Caco-2 (cell line): ENCODE measurements around the gene KCNN1. TPM values are rescaled to one million over a fixed set of nuclear protein-coding genes. Genes with fewer than 3 reads are reported as not detected.

Experiments
- BruUV-seq: library from RNA; stranded (reverse); fragments of 400-500 nt; replicated peaks from 2 replicates; lab custom pipeline; 2021; lab: Mats Ljungman, UMichigan
- CTCF ChIA-PET: fragments of 300-600 bp; sonication (Branson Sonifier 250); formaldehyde crosslinking; loops from one replicate; lab custom pipeline; 2022; ENCODE audit warnings: antibody characterized with exemption; lab: Charles Lee
- POLR2A ChIA-PET: fragments of 300-600 bp; sonication (Branson Sonifier 250); formaldehyde crosslinking; loops from one replicate; lab custom pipeline; 2022; ENCODE audit warnings: antibody characterized with exemption; lab: Charles Lee
- DNase-seq, 2 experiments: peaks; one replicate each; pipeline versions ENCODE4 v3.0.0 to v3.0.0-alpha.2; 2020 to 2022
- H3K27me3 ChIP-seq: replicated peaks from 2 replicates; pipeline ENCODE4 v1.6.0; 2011; ENCODE audit warnings: low read length; ENCODE audit not compliant: control insufficient read depth, insufficient read depth
- H3K36me3 ChIP-seq: 2 replicates; pipeline ENCODE4 v1.5.1; 2011; ENCODE audit warnings: low read length; ENCODE audit not compliant: control insufficient read depth, insufficient read depth
- H3K4me1 ChIP-seq: fragments of 250-450 bp; sonication (Bioruptor Pico); 2 replicates; pipeline ENCODE4 v1.5.1; 2020; ENCODE audit warnings: mild to moderate bottlenecking
- H3K4me3 ChIP-seq: 2 replicates; pipeline ENCODE4 v1.5.1; 2011; ENCODE audit warnings: low read depth, mild to moderate bottlenecking, control low read depth, low read length
- H3K9me3 ChIP-seq: fragments of 250-450 bp; sonication (Bioruptor Pico); 2 replicates; pipeline ENCODE4 v1.5.1; 2020; ENCODE audit warnings: mild to moderate bottlenecking, moderate library complexity
- H3K27ac Mint-ChIP-seq: one replicate; pipeline ENCODE4 v1.8.0; 2022; ENCODE audit warnings: mixed read lengths; ENCODE audit not compliant: unreplicated experiment
- H3K27me3 Mint-ChIP-seq: one replicate; pipeline ENCODE4 v1.8.0; 2022; ENCODE audit warnings: mixed read lengths; ENCODE audit not compliant: insufficient read depth, unreplicated experiment
- H3K36me3 Mint-ChIP-seq: one replicate; pipeline ENCODE4 v1.8.0; 2022; ENCODE audit warnings: mild to moderate bottlenecking, mixed read lengths; ENCODE audit not compliant: insufficient read depth, unreplicated experiment
- H3K4me1 Mint-ChIP-seq: one replicate; pipeline ENCODE4 v1.8.0; 2022; ENCODE audit warnings: low read depth, mixed read lengths; ENCODE audit not compliant: unreplicated experiment
- H3K4me3 Mint-ChIP-seq: one replicate; pipeline ENCODE4 v1.8.0; 2022; ENCODE audit warnings: mild to moderate bottlenecking, moderate library complexity, mixed read lengths; ENCODE audit not compliant: unreplicated experiment
- H3K9me3 Mint-ChIP-seq: one replicate; pipeline ENCODE4 v1.8.0; 2022; ENCODE audit warnings: mixed read lengths; ENCODE audit not compliant: unreplicated experiment
- CTCF ChIP-seq, 2 experiments: fragments of 200-600 bp in 1 of 2; IDR thresholded peaks; 1 replicate in 1 of 2; 2 replicates in 1 of 2; pipeline versions ENCODE4 v1.5.1 to v1.8.0; 2011 to 2022; ENCODE audit warnings: antibody characterized with exemption in 1 of 2, control low read depth in 1 of 2, inconsistent platforms in 1 of 2, low read depth in 1 of 2, low read length in 1 of 2, mild to moderate bottlenecking in 1 of 2, moderate library complexity in 1 of 2; ENCODE audit not compliant: insufficient read depth in 1 of 2, severe bottlenecking in 1 of 2, unreplicated experiment in 1 of 2
- intact Hi-C: fragments of 100-400 bp; cut with micrococcal nuclease; formaldehyde crosslinking; loops from one replicate; pipeline ENCODE4 v1.10.0; 2022; ENCODE audit not compliant: unreplicated experiment
- total RNA-seq: library from RNA; stranded (reverse); gene quantifications from 2 replicates; pipeline ENCODE4 v1.2.3, GENCODE V29; 2022

KCNN1 gene
- total RNA-seq, 1 experiment from 2014 or later: not detected

- no peaks in the 10 kb centered on the region for H3K36me3 ChIP-seq
- peaks cover 3% of the 10 kb centered on the region for H3K27me3 ChIP-seq
- ChIA-PET POLR2A (interaction anchor here (0.6 kb wide), 2 partner anchors 90 to 253 kb away, joined by 3 to 6 read pairs; partner anchors contain the start of gene RPL18A), CTCF (interaction anchor here (0.6 to 1.2 kb wide), 6 partner anchors 10 to 477 kb away, joined by 3 to 9 read pairs (median 4); partner anchors contain the start of gene GDF15)
- no peak overlapping the region for H3K4me3 ChIP-seq
- H3K27ac Mint-ChIP-seq: no peak overlapping the region
- no peaks in the 10 kb centered on the region for H3K9me3 Mint-ChIP-seq
- peaks cover 24% of the 10 kb centered on the region for H3K36me3 Mint-ChIP-seq
- intact Hi-C loops: no loop called here
- BruUV-seq: no TSS peak
- peaks cover 2% of the 10 kb centered on the region for H3K27me3 Mint-ChIP-seq
- H3K4me3 Mint-ChIP-seq: peak overlapping the region; percentile 87
- no peak for DNase-seq
- H3K9me3 ChIP-seq: no peaks in the 10 kb centered on the region
- peaks cover 21% of the 10 kb centered on the region for H3K4me1 ChIP-seq
- H3K4me1 Mint-ChIP-seq: peaks cover 12% of the 10 kb centered on the region
- TF ChIP-seq CTCF (IDR thresholded peaks at IDR 0.05; ENCODE audit: insufficient read depth in 1 of 2, low read depth in 1 of 2, low read length in 1 of 2, severe bottlenecking in 1 of 2, unreplicated experiment in 1 of 2): no peak
These were observed 17.7 kb upstream of the KCNN1 start for GRCh38 chr19:17948931-17949930.

- Mint-ChIP-seq H3K27ac (no peak overlapping the region), H3K9me3 (no peaks in the 10 kb centered on the region), H3K4me1 (peaks cover 12% of the 10 kb centered on the region), H3K36me3 (peaks cover 24% of the 10 kb centered on the region), H3K4me3 (peak overlapping the region; percentile 66), H3K27me3 (peaks cover 2% of the 10 kb centered on the region)
- POLR2A ChIA-PET: interaction anchor here (0.6 kb wide), 1 partner anchor 253 kb away, joined by 3 read pairs; no protein-coding TSS in a partner anchor
- no peak for DNase-seq
- intact Hi-C loops: no loop called here
- CTCF ChIA-PET: interaction anchor here (0.7 to 1.2 kb wide), 2 partner anchors 12 to 68 kb away, joined by 3 to 9 read pairs; no protein-coding TSS in a partner anchor
- Histone ChIP-seq H3K4me1 (peaks cover 23% of the 10 kb centered on the region), H3K9me3 (no peaks in the 10 kb centered on the region), H3K36me3 (no peaks in the 10 kb centered on the region), H3K27me3 (peaks cover 3% of the 10 kb centered on the region), H3K4me3 (no peak overlapping the region; the same call in 1 of the 2 replicates)
- BruUV-seq: no TSS peak
- no peak for TF ChIP-seq CTCF (IDR thresholded peaks at IDR 0.05; ENCODE audit: insufficient read depth in 1 of 2, low read depth in 1 of 2, low read length in 1 of 2, severe bottlenecking in 1 of 2, unreplicated experiment in 1 of 2)
These were observed 17.0 kb upstream of the KCNN1 start for GRCh38 chr19:17949956-17950309.
